NCI-H2107 treated with DMSO at 0.1 percent for 48 hours (cell line): Measurements from ENCODE around the gene PPM1M.

Source experiments
- DNase-seq: peaks from one replicate; lab custom pipeline; 2025; ENCODE audit not compliant: unreplicated experiment; lab: John Stamatoyannopoulos, UW

The PPM1M gene

GRCh38 chr3:52294320-52295150 is 49.0 kb downstream of the PPM1M start:
- no peak for DNase-seq

GRCh38 chr3:52295671-52296208 is 50.2 kb downstream of the PPM1M start:
- DNase-seq: no peak

- DNase-seq: no peak
These were observed 51.9 kb downstream of the PPM1M start for GRCh38 chr3:52297242-52298148.

GRCh38 chr3:52298149-52299098 is 52.9 kb downstream of the PPM1M start:
- no peak for DNase-seq

- no peak for DNase-seq
These were observed 53.8 kb downstream of the PPM1M start for GRCh38 chr3:52299247-52299878.
